K562 (cell line): Measurements from ENCODE around the gene MIEF1. TPM values are rescaled to one million over a fixed set of nuclear protein-coding genes. Genes with fewer than 3 reads are reported as not detected.
A peak's percentile ranks its signal among the peaks of the same experiment; 100 is the strongest.

Source experiments
- ATAC-seq: fragments of 200-7000 bp; cut with Tn5 transposase; 3 replicates; pipeline ENCODE4 v1.9.1; 2020; ENCODE audit warnings: moderate library complexity
- BruUV-seq: library from RNA; stranded (reverse); fragments of 400-500 nt; replicated peaks from 2 replicates; lab custom pipeline; 2021; lab: Mats Ljungman, UMichigan
- CTCF ChIA-PET: fragments of 300-600 bp; formaldehyde crosslinking; extraction: SDS; loops from one replicate; lab custom pipeline; 2021; ENCODE audit warnings: low intra/inter-chr PET ratio; lab: Yijun Ruan, JAX
- POLR2A ChIA-PET: fragments of 300-600, 350-650 bp; sonication (Branson Sonifier 250); formaldehyde crosslinking; extraction: SDS; loops from one replicate; lab custom pipeline; 2021; ENCODE audit warnings: antibody characterized with exemption, inconsistent platforms; lab: Yijun Ruan, JAX
- DNase-seq, 4 experiments: peaks; one replicate each; pipeline versions ENCODE4 v3.0.0 to v3.0.0-alpha.2; 2011 to 2018; ENCODE audit warnings: low spot score in 3 of 4, mixed read lengths in 3 of 4; ENCODE audit errors: extremely low read depth in 1 of 4
- FAIRE-seq: peaks from 2 replicates; lab custom pipeline; 2011; peaks lifted over from hg19 to GRCh38; lab: Jason Lieb, UNC
- H2AFZ ChIP-seq: 2 replicates; pipeline ENCODE4 v1.6.0; 2011; ENCODE audit warnings: low read depth, low read length, control low read depth, inconsistent platforms
- H3K27ac ChIP-seq: fragments of 200-600 bp; 3 replicates; pipeline ENCODE4 v1.8.0; 2011; ENCODE audit warnings: low read depth, mild to moderate bottlenecking, control low read depth, inconsistent platforms, low read length, moderate library complexity, mixed read lengths; ENCODE audit errors: extremely low read depth
- H3K27me3 ChIP-seq, 2 experiments: fragments of 300-600 bp in 1 of 2; 2 replicates in 1 of 2; 3 replicates in 1 of 2; pipeline versions ENCODE4 v1.6.0 to v1.8.0; 2011; ENCODE audit warnings: inconsistent platforms in 2 of 2, low read length in 2 of 2, mild to moderate bottlenecking in 1 of 2, mixed read lengths in 1 of 2, moderate library complexity in 1 of 2; ENCODE audit not compliant: control insufficient read depth in 2 of 2, insufficient read depth in 2 of 2
- H3K36me3 ChIP-seq: fragments of 300-600 bp; 3 replicates; pipeline ENCODE4 v1.8.0; 2011; ENCODE audit warnings: mild to moderate bottlenecking, low read length, inconsistent platforms; ENCODE audit not compliant: control insufficient read depth, insufficient read depth
- H3K4me1 ChIP-seq, 2 experiments: fragments of 200-600 bp in 1 of 2; replicated peaks in 1 of 2; 2 replicates in 1 of 2; 3 replicates in 1 of 2; pipeline versions ENCODE4 v1.5.1 to v1.8.0; 2011; ENCODE audit warnings: inconsistent platforms in 2 of 2, low read length in 2 of 2, mild to moderate bottlenecking in 1 of 2, mixed read lengths in 1 of 2, moderate library complexity in 1 of 2; ENCODE audit not compliant: control insufficient read depth in 2 of 2, insufficient read depth in 2 of 2
- H3K4me2 ChIP-seq: 2 replicates; pipeline ENCODE4 v1.6.1; 2011; ENCODE audit warnings: low read length, control low read depth, inconsistent platforms, mixed read lengths; ENCODE audit not compliant: insufficient read depth
- H3K4me3 ChIP-seq: fragments of 200-600 bp; sonication (generic), shearing (Covaris generic); 2 replicates; pipeline ENCODE4 v1.5.1; 2016; ENCODE audit warnings: control low read depth, inconsistent platforms
- H3K79me2 ChIP-seq: fragments of 200-600 bp; 3 replicates; pipeline ENCODE4 v1.8.0; 2011; ENCODE audit warnings: low read length, inconsistent platforms; ENCODE audit not compliant: control insufficient read depth, insufficient read depth
- H3K9ac ChIP-seq, 2 experiments: 2 replicates each; pipeline versions ENCODE4 v1.6.0 to v1.6.1; 2011; ENCODE audit warnings: low read depth in 2 of 2, low read length in 2 of 2, control low read depth in 1 of 2, inconsistent platforms in 1 of 2, mild to moderate bottlenecking in 1 of 2, mixed read lengths in 1 of 2; ENCODE audit not compliant: insufficient read depth in 1 of 2
- H3K9me1 ChIP-seq: one replicate; pipeline ENCODE4 v1.6.0; 2011; ENCODE audit warnings: inconsistent platforms, mild to moderate bottlenecking, low read length, moderate library complexity; ENCODE audit not compliant: control insufficient read depth, insufficient read depth
- H3K9me3 ChIP-seq: replicated peaks from 2 replicates; pipeline ENCODE4 v1.5.1; 2011; ENCODE audit warnings: low read depth, low read length, inconsistent platforms; ENCODE audit not compliant: control insufficient read depth, insufficient read depth
- H4K20me1 ChIP-seq: replicated peaks from 2 replicates; pipeline ENCODE4 v1.6.1; 2011; ENCODE audit warnings: low read length, inconsistent platforms, mixed read lengths; ENCODE audit not compliant: control insufficient read depth, insufficient read depth
- ARHGAP35 ChIP-seq: fragments of 450-650 bp; IDR thresholded peaks from 2 replicates; pipeline ENCODE4 v1.6.1; 2018; ENCODE audit not compliant: partially characterized antibody
- CC2D1A ChIP-seq: fragments of 450-650 bp; IDR thresholded peaks from 2 replicates; pipeline ENCODE4 v1.6.1; 2017; ENCODE audit warnings: mild to moderate bottlenecking
- ELF4 ChIP-seq: fragments of 450-650 bp; formaldehyde crosslinking; IDR thresholded peaks from 2 replicates; pipeline ENCODE4 v1.4.0; 2022; ENCODE audit warnings: missing genetic modification characterization
- HNRNPH1 ChIP-seq: fragments of 200-400 bp; formaldehyde crosslinking; optimal IDR thresholded peaks from 2 replicates; pipeline ENCODE3; 2017; ENCODE audit warnings: low read depth, mild to moderate bottlenecking, low read length, moderate library complexity
- HNRNPLL ChIP-seq: fragments of 200-400 bp; formaldehyde crosslinking; IDR thresholded peaks from 2 replicates; pipeline ENCODE4 v1.6.1; 2017; ENCODE audit warnings: low read length, low read depth, mild to moderate bottlenecking; ENCODE audit not compliant: poor library complexity, severe bottlenecking
- KLF10 ChIP-seq: fragments of 250-450 bp; sonication (Bioruptor Pico); IDR thresholded peaks from 2 replicates; pipeline ENCODE4 v1.6.1; 2021; ENCODE audit warnings: matching md5 sums
- NELFE ChIP-seq: IDR thresholded peaks from 2 replicates; pipeline ENCODE4 v1.6.1; 2011; ENCODE audit warnings: mild to moderate bottlenecking; ENCODE audit not compliant: insufficient read depth, insufficient read length
- RFX5 ChIP-seq: IDR thresholded peaks from 2 replicates; pipeline ENCODE4 v1.6.1; 2011; ENCODE audit warnings: low read depth, mild to moderate bottlenecking, improper control_type of control experiment, low read length
- SIX5 ChIP-seq, 2 experiments: IDR thresholded peaks; 2 replicates each; pipeline ENCODE4 v1.6.1; 2011; ENCODE audit warnings: low read length in 2 of 2, borderline replicate concordance in 1 of 2, low read depth in 1 of 2, mild to moderate bottlenecking in 1 of 2, moderate library complexity in 1 of 2; ENCODE audit not compliant: insufficient read depth in 1 of 2
- ZBED1 ChIP-seq: IDR thresholded peaks from 2 replicates; pipeline ENCODE4 v1.6.1; 2014
- ZFP1 ChIP-seq: fragments of 450-650 bp; formaldehyde crosslinking; IDR thresholded peaks from 2 replicates; pipeline ENCODE4 v1.4.0; 2020; ENCODE audit warnings: mild to moderate bottlenecking, mixed read lengths
- ZNF146 ChIP-seq: IDR thresholded peaks from one replicate; pipeline ENCODE4 v1.6.1; 2018; ENCODE audit warnings: missing compliant biosample characterization; ENCODE audit not compliant: unreplicated experiment
- ZNF253 ChIP-seq: fragments of 250-450 bp; sonication (Bioruptor Pico); conservative IDR thresholded peaks from 2 replicates; pipeline ENCODE4 v1.6.1; 2021; ENCODE audit warnings: mild to moderate bottlenecking
- WGBS: fragments of 100-300 bp; shearing (Covaris generic); methylation state at CpG from one replicate; pipeline ENCODE4 v1.1.6; 2016; ENCODE audit warnings: low coverage, mixed read lengths; ENCODE audit not compliant: insufficient coverage; ENCODE audit errors: missing lambda C conversion rate; 5-methylcytosine and 5-hydroxymethylcytosine counted together
- in situ Hi-C: fragments of 300-500 bp; cut with MboI; formaldehyde crosslinking; loops from 4 replicates; pipeline ENCODE4 v1.15.0; 2018; ENCODE audit warnings: inconsistent platforms, mixed read lengths
- intact Hi-C: fragments of 100-400 bp; cut with micrococcal nuclease; formaldehyde crosslinking; loops from 2 replicates; pipeline ENCODE4 v1.14.2; 2022
- polyA plus RNA-seq, 8 experiments: library from polyadenylated mRNA; depleted of rRNA in 4 of 8; stranded (reverse) in 5 of 8; unstranded in 3 of 8; fragments of >200 nt; fragmentation: Nextera tagmentation in 2 of 8; fragmentation: Illumina TruSeq in 1 of 8; extraction: Ambion mirVana in 2 of 8; extraction: Trizol in 1 of 8; gene quantifications; 2 replicates each; pipeline versions ENCODE4 v1.2.1 to v1.2.3, GENCODE V29; 2011 to 2014; ENCODE audit warnings: inconsistent platforms in 1 of 8, missing spikeins in 1 of 8
- total RNA-seq, 7 experiments: library from RNA; depleted of rRNA in 6 of 7; stranded (reverse); fragments of >200 nt in 6 of 7; fragmentation: Illumina TruSeq in 2 of 7; extraction: Trizol in 2 of 7; gene quantifications; 2 replicates each; pipeline versions ENCODE4 v1.2.1 to v1.2.3, GENCODE V29; 2011 to 2021; ENCODE audit warnings: low replicate concordance in 1 of 7

The MIEF1 gene
- total and polyA plus RNA-seq, 9 of the 15 experiments (the other 6 are each of a cell fraction or from before 2014, with no cell fraction given) = 10.9 to 51.8 (median 25.5) TPM

GRCh38 chr22:39528080-39528661, 26.1 kb downstream of the MIEF1 start:
- peaks cover 10% of the 10 kb centered on the region for H4K20me1 ChIP-seq
- peaks cover 27 to 57% of the 10 kb centered on the region in 2 experiments; a peak in 4 of 5 replicates for H3K4me1 ChIP-seq
- no peak overlapping the region for H3K4me2 ChIP-seq
- CTCF ChIA-PET = interaction anchor here (2.1 kb wide), 1 partner anchor 34 kb away, joined by 18 read pairs; no protein-coding TSS in a partner anchor
- peak overlapping the region in 1 of 2 experiments; percentile 72; a peak in 2 of 4 replicates for H3K9ac ChIP-seq
- H3K79me2 ChIP-seq = peaks cover 61% of the 10 kb centered on the region
- TF ChIP-seq ZBED1 (no peak), ZFP1 (CRISPR knock-in tag) (no peak), HNRNPH1 (no peak), HNRNPLL (no peak), NELFE (no peak), ZNF146 (CRISPR knock-in tag) (no peak), RFX5 (no peak), SIX5 (IDR thresholded peaks at IDR 0.05; ENCODE audit: borderline replicate concordance in 1 of 2, insufficient read depth in 1 of 2, low read depth in 1 of 2, low read length in 2 of 2) (no peak), ELF4 (CRISPR knock-in tag) (no peak), ZNF253 (CRISPR knock-in tag) (no peak), ARHGAP35 (no peak), CC2D1A (no peak), KLF10 (CRISPR knock-in tag) (no peak)
- TF ChIP-seq, all 486 proteins: peak for 0
- POLR2A ChIA-PET = interaction anchor here (0.6 to 4.2 kb wide), 10 partner anchors 8 to 906 kb away, joined by 3 to 42 read pairs (median 3); partner anchors contain the start of genes ATF4 and RPL3
- Histone ChIP-seq H3K4me3 (no peak overlapping the region), H3K27ac (no peak overlapping the region; the same call in 2 of the 3 replicates), H3K9me1 (no peaks in the 10 kb centered on the region), H2AFZ (no peak overlapping the region), H3K27me3 (no peaks in the 10 kb centered on the region), H3K36me3 (peaks cover 62% of the 10 kb centered on the region), H3K9me3 (no peaks in the 10 kb centered on the region)
- intact Hi-C loops = loop anchor here (10.0 kb wide), 1 partner anchor 353 kb away; no protein-coding TSS in a partner anchor
- in situ Hi-C loops = no loop called here
- DNase-seq (no peak), ATAC-seq (no peak), FAIRE-seq (no peak)
- 86% methylated on average over 12 of the region's 12 CpGs for WGBS
- no TSS peak for BruUV-seq
